GM06990 (cell line): ENCODE results near the gene CAND2.
"Not testable (repeated sequence)": the region's sequence is repeated elsewhere in the genome, so short reads cannot be mapped to it uniquely, and the experiment has no call there.

Experiments
- DNase-seq: peaks from one replicate; pipeline ENCODE4 v3.0.0-alpha.2; 2011; ENCODE audit not compliant: insufficient read length; ENCODE audit errors: extremely low read depth
- H3K27me3 ChIP-seq: replicated peaks from 2 replicates; pipeline ENCODE4 v1.6.0; 2011; ENCODE audit warnings: low read length; ENCODE audit not compliant: control insufficient read depth, insufficient read depth
- H3K36me3 ChIP-seq: 2 replicates; pipeline ENCODE4 v1.5.1; 2011; ENCODE audit warnings: low read length; ENCODE audit not compliant: control insufficient read depth, insufficient read depth
- H3K4me3 ChIP-seq: replicated peaks from 2 replicates; pipeline ENCODE4 v1.5.1; 2011; ENCODE audit warnings: low read depth, mild to moderate bottlenecking, control low read depth, low read length
- TF ChIP-seq, protein P1 (sequence below): IDR thresholded peaks from 2 replicates; pipeline ENCODE4 v1.5.1; 2011; ENCODE audit warnings: low read length, control low read depth, mild to moderate bottlenecking, inconsistent platforms; ENCODE audit not compliant: insufficient read depth, poor library complexity, severe bottlenecking

The CAND2 gene

DNA sequence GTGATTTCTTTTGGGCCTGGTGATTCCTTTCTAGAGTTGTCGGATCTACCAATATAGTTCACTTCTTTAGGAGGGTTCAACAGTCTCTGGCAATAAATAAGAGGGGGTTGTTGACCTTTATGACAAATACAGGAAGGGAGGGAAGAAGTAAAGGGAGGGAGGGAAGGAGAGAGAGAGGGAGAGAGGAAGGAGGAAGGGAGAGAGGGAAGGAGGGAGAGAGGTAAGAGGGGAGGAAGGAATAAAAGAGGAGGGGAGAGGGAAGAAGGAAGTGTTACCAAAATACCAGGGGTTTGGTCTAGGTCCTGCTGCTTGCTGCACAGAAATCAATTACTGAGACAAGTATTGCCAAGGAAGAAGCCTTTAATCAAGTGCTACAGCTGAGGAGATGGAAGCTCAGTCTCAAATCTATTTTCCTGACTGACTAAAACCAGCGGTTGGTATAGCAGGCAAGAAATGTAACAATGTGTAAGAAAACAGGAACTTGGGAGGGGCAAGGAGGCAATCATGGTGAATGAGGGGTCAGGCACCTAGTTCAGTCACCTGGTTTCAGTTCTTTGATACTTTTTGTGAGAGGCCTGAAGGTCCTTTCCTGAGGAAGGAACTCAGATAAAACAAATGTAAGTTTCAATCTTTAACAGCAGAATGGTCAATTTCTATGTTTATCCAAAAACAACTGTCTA is 23.3 kb upstream of the CAND2 start:
- TF ChIP-seq, protein P1, sequence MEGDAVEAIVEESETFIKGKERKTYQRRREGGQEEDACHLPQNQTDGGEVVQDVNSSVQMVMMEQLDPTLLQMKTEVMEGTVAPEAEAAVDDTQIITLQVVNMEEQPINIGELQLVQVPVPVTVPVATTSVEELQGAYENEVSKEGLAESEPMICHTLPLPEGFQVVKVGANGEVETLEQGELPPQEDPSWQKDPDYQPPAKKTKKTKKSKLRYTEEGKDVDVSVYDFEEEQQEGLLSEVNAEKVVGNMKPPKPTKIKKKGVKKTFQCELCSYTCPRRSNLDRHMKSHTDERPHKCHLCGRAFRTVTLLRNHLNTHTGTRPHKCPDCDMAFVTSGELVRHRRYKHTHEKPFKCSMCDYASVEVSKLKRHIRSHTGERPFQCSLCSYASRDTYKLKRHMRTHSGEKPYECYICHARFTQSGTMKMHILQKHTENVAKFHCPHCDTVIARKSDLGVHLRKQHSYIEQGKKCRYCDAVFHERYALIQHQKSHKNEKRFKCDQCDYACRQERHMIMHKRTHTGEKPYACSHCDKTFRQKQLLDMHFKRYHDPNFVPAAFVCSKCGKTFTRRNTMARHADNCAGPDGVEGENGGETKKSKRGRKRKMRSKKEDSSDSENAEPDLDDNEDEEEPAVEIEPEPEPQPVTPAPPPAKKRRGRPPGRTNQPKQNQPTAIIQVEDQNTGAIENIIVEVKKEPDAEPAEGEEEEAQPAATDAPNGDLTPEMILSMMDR, result no peak
- no peak for DNase-seq
- H3K27me3 ChIP-seq, result no peaks in the 10 kb centered on the region
- no peaks in the 10 kb centered on the region for H3K36me3 ChIP-seq
- no peak overlapping the region for H3K4me3 ChIP-seq

DNA sequence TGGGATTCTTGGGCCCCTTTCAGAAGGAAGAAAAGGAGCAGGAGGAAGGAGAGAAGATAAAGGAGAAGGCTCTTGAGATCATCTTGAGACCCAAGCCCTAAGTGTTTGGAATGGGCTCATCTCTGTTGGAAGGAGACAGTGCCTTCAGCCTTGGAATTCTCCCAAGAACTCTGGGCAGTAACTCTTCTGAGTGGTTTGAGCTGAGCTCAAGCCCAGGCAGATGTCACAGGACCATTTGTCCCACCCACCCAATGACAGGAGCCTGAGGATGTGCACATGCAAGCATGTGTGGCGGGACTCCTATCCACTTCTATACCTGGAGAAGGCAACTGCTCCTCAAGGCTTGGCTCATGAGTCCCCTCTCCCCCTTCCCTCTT is 22.8 kb upstream of the CAND2 start:
- TF ChIP-seq, protein P1, result no peak
- Histone ChIP-seq H3K27me3 (no peaks in the 10 kb centered on the region), H3K36me3 (no peaks in the 10 kb centered on the region), H3K4me3 (no peak overlapping the region)
- no peak for DNase-seq

DNA sequence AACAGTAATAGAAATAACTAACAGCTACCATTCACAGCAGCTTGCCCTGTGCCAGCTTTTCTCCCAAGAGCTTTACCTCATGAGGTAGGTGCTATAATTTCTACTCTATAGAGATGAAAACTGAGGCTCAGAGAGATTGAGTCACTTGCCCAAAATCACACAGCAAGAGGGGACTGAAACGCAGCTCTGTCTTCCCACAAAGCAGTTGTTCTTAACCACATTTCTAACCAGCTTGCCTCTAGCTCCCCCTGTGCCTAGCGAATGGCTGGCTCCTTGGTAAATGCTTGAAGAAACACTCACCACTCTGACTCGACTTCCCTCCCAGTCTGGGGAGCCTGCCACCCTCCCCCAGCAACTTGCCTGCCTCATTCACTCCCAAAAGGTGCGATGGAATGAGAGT is 21.9 kb upstream of the CAND2 start:
- no peak for DNase-seq
- H3K27me3 ChIP-seq, result no peaks in the 10 kb centered on the region
- TF ChIP-seq, protein P1, result no peak
- H3K4me3 ChIP-seq, result no peak overlapping the region
- no peaks in the 10 kb centered on the region for H3K36me3 ChIP-seq

DNA sequence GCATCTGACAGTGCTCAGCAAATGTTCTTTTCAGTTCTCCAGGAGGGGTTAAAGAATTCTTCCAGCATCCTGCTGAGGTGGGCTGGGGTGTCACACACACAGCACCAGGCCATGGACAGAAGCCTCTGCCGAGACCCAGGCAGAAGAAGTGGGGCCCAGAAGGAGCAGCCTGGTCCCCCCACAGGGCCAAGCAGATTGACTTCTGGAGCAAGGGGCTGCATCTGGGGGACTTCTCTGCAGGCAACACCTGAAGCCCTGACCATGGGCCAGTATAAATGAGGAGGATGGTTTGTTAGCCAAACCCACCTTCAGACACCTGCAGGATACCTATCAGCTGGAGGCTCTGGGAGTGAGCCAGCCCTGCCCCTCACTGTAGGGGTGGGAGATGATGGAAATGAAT is 21.3 kb upstream of the CAND2 start:
- DNase-seq, result no peak
- Histone ChIP-seq H3K36me3 (no peaks in the 10 kb centered on the region), H3K4me3 (no peak overlapping the region), H3K27me3 (no peaks in the 10 kb centered on the region)
- TF ChIP-seq, protein P1, result no peak

DNA sequence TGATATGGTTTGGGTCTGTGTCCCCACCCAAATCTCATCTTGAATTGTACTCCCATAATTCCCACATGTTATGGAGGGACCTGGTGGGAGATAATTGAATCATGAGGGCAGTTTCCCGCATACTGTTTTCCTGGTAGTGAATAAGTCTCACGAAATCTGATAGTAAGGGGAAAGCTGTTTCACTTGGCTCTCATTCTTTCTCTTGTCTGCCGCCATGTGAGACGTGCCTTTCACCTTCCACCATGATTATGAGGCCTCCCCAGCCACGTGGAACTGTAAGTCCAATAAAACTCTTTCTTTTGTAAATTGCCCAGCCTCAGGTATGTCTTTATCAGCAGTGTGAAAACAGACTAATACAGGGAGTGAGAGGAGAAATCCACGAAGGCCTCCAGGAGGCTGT is 20.5 kb upstream of the CAND2 start:
- not testable (repeated sequence) for H3K4me3 ChIP-seq, H3K36me3 ChIP-seq, H3K27me3 ChIP-seq, DNase-seq

DNA sequence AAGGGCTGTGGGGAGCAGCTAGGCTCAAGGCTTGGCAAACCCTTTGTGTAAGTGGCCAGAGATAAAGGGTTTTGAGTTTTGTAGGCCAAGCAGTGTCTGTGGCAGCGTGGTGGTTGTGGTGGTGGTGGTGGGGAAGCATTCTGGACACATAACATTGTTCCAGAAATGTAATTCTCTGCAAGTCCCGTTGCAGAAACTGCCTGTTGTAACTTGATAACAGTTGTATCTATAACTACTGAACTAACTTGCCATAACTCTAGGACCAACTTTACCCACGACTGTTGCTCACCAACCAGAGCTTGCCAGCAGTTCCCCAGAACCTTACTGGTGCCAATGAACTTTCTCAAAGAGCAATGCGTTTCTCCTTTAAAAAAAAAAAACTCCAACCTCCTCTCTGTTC is 19.3 kb upstream of the CAND2 start:
- Histone ChIP-seq H3K36me3 (no peaks in the 10 kb centered on the region), H3K27me3 (no peaks in the 10 kb centered on the region), H3K4me3 (no peak overlapping the region)
- no peak for DNase-seq
- TF ChIP-seq, protein P1, result no peak
